Fibroblast of lung (primary cell): ENCODE results near the gene SLC25A53. TPM values are rescaled to one million over a fixed set of nuclear protein-coding genes. Genes with fewer than 3 reads are reported as not detected.

ENCODE experiments used
- DNase-seq, 2 donors: peaks; one replicate each; pipeline versions ENCODE4 v3.0.0 to v3.0.0-alpha.2; 2010; ENCODE audit warnings: low read depth in 2 of 2
- H2AFZ ChIP-seq: 2 replicates; pipeline ENCODE4 v1.5.1; 2012; ENCODE audit warnings: low read length, control low read depth, inconsistent platforms
- H3K27ac ChIP-seq: 2 replicates; pipeline ENCODE4 v1.5.1; 2011; ENCODE audit warnings: low read length, control low read depth; ENCODE audit not compliant: insufficient read depth
- H3K27me3 ChIP-seq: 2 replicates; pipeline ENCODE4 v1.5.1; 2011; ENCODE audit warnings: mild to moderate bottlenecking, low read length; ENCODE audit not compliant: control insufficient read depth, insufficient read depth
- H3K36me3 ChIP-seq: 2 replicates; pipeline ENCODE4 v1.5.1; 2011; ENCODE audit warnings: low read length; ENCODE audit not compliant: control insufficient read depth, insufficient read depth
- H3K4me1 ChIP-seq: 2 replicates; pipeline ENCODE4 v1.5.1; 2011; ENCODE audit warnings: low read length; ENCODE audit not compliant: control insufficient read depth, insufficient read depth; ENCODE audit errors: extremely low read depth
- H3K4me2 ChIP-seq: 2 replicates; pipeline ENCODE4 v1.5.1; 2011; ENCODE audit warnings: low read length, control low read depth; ENCODE audit not compliant: insufficient read depth; ENCODE audit errors: extremely low read depth
- H3K4me3 ChIP-seq, 4 experiments: fragments of 200-600 bp in 1 of 4; sonication (generic) in 1 of 4; replicated peaks in 1 of 4; 2 replicates each; pipeline ENCODE4 v1.5.1; 2011 to 2016; ENCODE audit warnings: low read length in 4 of 4, low read depth in 3 of 4, mild to moderate bottlenecking in 3 of 4, control low read depth in 2 of 4, inconsistent platforms in 1 of 4, mixed read lengths in 1 of 4; ENCODE audit not compliant: insufficient read depth in 1 of 4; ENCODE audit errors: control extremely low read depth in 1 of 4
- H3K79me2 ChIP-seq: 2 replicates; pipeline ENCODE4 v1.5.1; 2012; ENCODE audit warnings: mild to moderate bottlenecking, low read length, inconsistent platforms; ENCODE audit not compliant: control insufficient read depth, insufficient read depth
- H3K9ac ChIP-seq: 2 replicates; pipeline ENCODE4 v1.5.1; 2011; ENCODE audit warnings: mild to moderate bottlenecking, low read length, control low read depth; ENCODE audit not compliant: insufficient read depth
- H3K9me3 ChIP-seq: 2 replicates; pipeline ENCODE4 v1.5.1; 2012; ENCODE audit warnings: low read depth, low read length; ENCODE audit not compliant: control insufficient read depth, insufficient read depth
- H4K20me1 ChIP-seq: 2 replicates; pipeline ENCODE4 v1.5.1; 2011; ENCODE audit warnings: low read length; ENCODE audit not compliant: control insufficient read depth, insufficient read depth; ENCODE audit errors: extremely low read depth
- CTCF ChIP-seq, 2 donors: IDR thresholded peaks in 1 of 2; conservative IDR thresholded peaks in 1 of 2; 1 replicate in 1 of 2; 2 replicates in 1 of 2; pipeline ENCODE4 v1.5.1; 2011 to 2012; ENCODE audit warnings: low read length in 2 of 2, control low read depth in 1 of 2, inconsistent platforms in 1 of 2, low read depth in 1 of 2, mild to moderate bottlenecking in 1 of 2
- EZH2 ChIP-seq: IDR thresholded peaks from 2 replicates; pipeline ENCODE4 v1.5.1; 2012; ENCODE audit warnings: low read length, control low read depth, mild to moderate bottlenecking; ENCODE audit errors: missing control alignments
- polyA plus RNA-seq, 2 donors: library from polyadenylated mRNA; depleted of rRNA in 1 of 2; stranded (reverse) in 1 of 2; unstranded in 1 of 2; fragments of >200 nt; gene quantifications; 2 replicates each; pipeline ENCODE4 v1.2.1, GENCODE V29; 2011 to 2012; ENCODE audit warnings: missing spikeins in 1 of 2
- total RNA-seq: library from RNA; depleted of rRNA; stranded (reverse); fragments of >200 nt; gene quantifications from 2 replicates; pipeline ENCODE4 v1.2.1, GENCODE V29; 2014

Gene SLC25A53
- total and polyA plus RNA-seq, 2 donors (not counting 1 experiment from before 2014, with no cell fraction given), result 5.4 to 13.7 TPM

- no peak overlapping the region for H2AFZ ChIP-seq
- TF ChIP-seq EZH2, result no peak
- TF ChIP-seq CTCF (conservative IDR thresholded peaks at IDR 0.05 in 1 of 2, IDR thresholded peaks at IDR 0.05 in 1 of 2; ENCODE audit: low read depth in 1 of 2, low read length in 2 of 2), result no peak
- no peak for DNase-seq
- H4K20me1 ChIP-seq, result no peaks in the 10 kb centered on the region
- no peaks in the 10 kb centered on the region for H3K4me1 ChIP-seq
- H3K36me3 ChIP-seq, result no peaks in the 10 kb centered on the region
- H3K79me2 ChIP-seq, result no peaks in the 10 kb centered on the region
- no peak overlapping the region for H3K4me3 ChIP-seq
- no peak overlapping the region for H3K9ac ChIP-seq
- no peaks in the 10 kb centered on the region for H3K27me3 ChIP-seq
- no peak overlapping the region for H3K4me2 ChIP-seq
- H3K27ac ChIP-seq, result no peak overlapping the region
- no peaks in the 10 kb centered on the region for H3K9me3 ChIP-seq
These were observed 38.0 kb downstream of the SLC25A53 start for GRCh38 chrX:104118765-104119164.

DNA sequence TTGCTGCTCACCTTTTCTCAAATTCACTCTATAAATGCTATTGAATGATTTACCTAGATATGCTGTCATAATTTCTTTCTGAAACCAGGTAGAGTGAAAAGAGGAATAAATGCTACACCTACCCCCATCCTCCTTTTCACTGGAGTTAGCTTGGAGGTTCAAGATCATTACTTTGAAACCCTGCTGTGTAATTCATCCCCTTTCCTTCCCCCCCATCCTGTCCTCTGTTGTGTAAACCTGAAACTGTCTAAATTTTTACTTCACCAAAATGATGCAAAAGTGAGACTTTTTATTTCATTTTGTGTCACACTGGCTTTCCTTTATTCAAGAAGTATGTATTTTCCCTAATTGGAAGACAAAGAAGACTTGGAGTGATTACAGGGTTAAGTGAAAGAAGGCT is 39.0 kb downstream of the SLC25A53 start:
- DNase-seq, result no peak

DNA sequence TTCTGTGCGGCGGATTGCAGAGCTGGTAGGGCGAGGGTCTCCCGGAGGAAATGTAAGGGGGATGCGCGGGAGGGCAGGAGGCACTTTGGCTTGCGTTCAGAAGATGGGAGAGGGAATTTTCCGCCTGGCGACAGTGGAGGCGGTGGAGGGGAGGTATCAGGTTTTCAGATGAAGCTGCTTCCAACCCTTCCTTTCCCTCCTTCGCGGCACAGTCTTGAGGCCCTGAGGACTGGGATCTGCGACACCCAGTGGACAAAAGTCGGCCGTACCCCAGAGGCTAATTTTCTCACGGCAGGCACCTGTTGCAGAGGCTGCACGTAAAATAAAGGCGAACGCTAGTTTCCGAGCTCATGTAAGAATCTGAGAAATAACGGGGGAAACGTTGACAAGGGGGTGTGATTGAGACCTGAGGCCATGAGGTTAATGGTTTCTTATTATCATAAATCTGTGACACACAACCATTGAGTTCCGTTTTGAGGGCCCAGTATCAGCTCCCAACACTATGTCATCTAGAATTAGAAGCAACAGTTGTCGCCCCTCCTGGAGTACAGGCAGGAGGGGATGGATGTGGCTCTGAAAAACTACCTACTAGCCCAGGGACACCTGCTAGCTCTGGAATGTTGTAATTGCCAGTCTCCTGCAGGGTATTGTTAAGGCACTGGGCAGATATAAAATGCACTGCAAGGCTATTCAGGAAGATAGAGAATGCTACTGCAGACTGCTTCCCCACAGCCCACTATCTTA is 43.4 kb downstream of the SLC25A53 start:
- Histone ChIP-seq H3K79me2 (no peaks in the 10 kb centered on the region), H2AFZ (peak overlapping the region; percentile 41), H3K36me3 (no peaks in the 10 kb centered on the region), H3K9ac (peak overlapping the region; percentile 37), H3K4me1 (no peaks in the 10 kb centered on the region), H3K4me2 (peak overlapping the region; percentile 71), H3K27ac (no peak overlapping the region), H3K4me3 (peak overlapping the region; percentile 33 to 63 (median 58)), H4K20me1 (no peaks in the 10 kb centered on the region), H3K27me3 (peaks cover 3% of the 10 kb centered on the region), H3K9me3 (no peaks in the 10 kb centered on the region)
- TF ChIP-seq EZH2, result no peak
- peak; percentile 18 to 53 for TF ChIP-seq CTCF (conservative IDR thresholded peaks at IDR 0.05 in 1 of 2, IDR thresholded peaks at IDR 0.05 in 1 of 2; ENCODE audit: low read depth in 1 of 2, low read length in 2 of 2)
- peak; percentile 47 to 55 for DNase-seq

More for the DNA sequence above, 39.0 kb downstream of the SLC25A53 start:
- H3K9ac ChIP-seq, result no peak overlapping the region
- H2AFZ ChIP-seq, result no peak overlapping the region
- TF ChIP-seq CTCF (conservative IDR thresholded peaks at IDR 0.05 in 1 of 2, IDR thresholded peaks at IDR 0.05 in 1 of 2; ENCODE audit: low read depth in 1 of 2, low read length in 2 of 2) (no peak), EZH2 (no peak)
- H3K36me3 ChIP-seq, result no peaks in the 10 kb centered on the region
- no peaks in the 10 kb centered on the region for H3K9me3 ChIP-seq
- H3K4me3 ChIP-seq, result no peak overlapping the region
- no peaks in the 10 kb centered on the region for H3K79me2 ChIP-seq
- H4K20me1 ChIP-seq, result no peaks in the 10 kb centered on the region
- no peak overlapping the region for H3K27ac ChIP-seq
- H3K4me1 ChIP-seq, result no peaks in the 10 kb centered on the region
- no peaks in the 10 kb centered on the region for H3K27me3 ChIP-seq
- H3K4me2 ChIP-seq, result no peak overlapping the region
